ENCODE measurements around the gene LSP1.

Gene LSP1

DNA sequence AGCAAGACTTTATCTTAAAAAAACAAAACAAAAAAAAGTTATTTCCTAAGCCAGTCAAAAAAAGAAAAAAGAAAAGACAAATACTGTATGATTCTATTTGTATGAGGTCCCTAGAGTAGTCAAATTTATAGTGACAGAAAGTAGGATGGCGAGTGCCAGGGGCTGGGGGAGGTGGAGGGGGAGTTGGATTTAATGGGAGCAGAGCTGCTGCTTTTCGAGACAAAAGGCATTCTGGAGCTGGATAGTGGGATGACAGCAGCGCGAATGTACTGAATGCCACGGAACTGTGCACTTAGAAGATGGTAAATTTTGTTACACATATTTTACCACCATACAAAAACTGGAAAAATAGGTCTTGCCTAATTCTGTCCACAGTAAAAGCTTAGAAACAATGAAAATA is 35.9 kb upstream of the LSP1 start:
- no peak overlapping the region for H3K9ac ChIP-seq (ENCODE audit: low read length)
- H3K27me3 ChIP-seq (ENCODE audit: control insufficient read depth, insufficient read depth, low read length): no peaks in the 10 kb centered on the region
- H3K27ac ChIP-seq (ENCODE audit: low read length): no peak overlapping the region
- no peaks in the 10 kb centered on the region for H3K9me3 ChIP-seq (ENCODE audit: control insufficient read depth, low read depth, low read length)
- no peaks in the 10 kb centered on the region for H3K36me3 ChIP-seq (ENCODE audit: control insufficient read depth, low read depth, low read length)
- no peaks in the 10 kb centered on the region for H3K4me1 ChIP-seq (ENCODE audit: control insufficient read depth, low read depth, low read length)
- no peak overlapping the region for H3K4me3 ChIP-seq (ENCODE audit: low read length)

DNA sequence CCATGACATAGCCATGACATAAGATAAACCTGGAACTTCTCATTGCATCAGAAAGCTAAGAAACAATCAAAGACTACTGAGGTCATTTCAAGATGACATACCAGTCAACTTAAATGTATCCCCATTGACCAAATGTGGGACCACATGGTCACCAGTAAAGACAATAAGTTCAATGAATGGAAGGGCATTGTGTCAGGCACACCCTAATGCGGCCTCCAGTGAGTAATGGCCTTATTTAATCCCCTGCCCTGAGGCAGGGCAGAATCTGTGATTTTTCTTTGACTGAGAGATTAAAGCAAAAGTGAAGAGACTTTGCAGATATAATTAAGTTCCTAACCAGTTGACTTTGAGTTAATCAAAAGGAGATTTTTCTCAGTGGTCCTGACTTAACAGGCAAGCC is 35.4 kb upstream of the LSP1 start:
- no peak overlapping the region for H3K4me3 ChIP-seq (ENCODE audit: low read length)

GRCh38 chr11:1819074-1819473 is 33.8 kb upstream of the LSP1 start:
- no peak overlapping the region for H3K9ac ChIP-seq (ENCODE audit: low read length)
- H3K27ac ChIP-seq (ENCODE audit: low read length): no peak overlapping the region
- no peaks in the 10 kb centered on the region for H3K27me3 ChIP-seq (ENCODE audit: control insufficient read depth, insufficient read depth, low read length)
- H3K4me3 ChIP-seq (ENCODE audit: low read length): no peak overlapping the region
- H3K4me1 ChIP-seq (ENCODE audit: control insufficient read depth, low read depth, low read length): no peaks in the 10 kb centered on the region
- H3K36me3 ChIP-seq (ENCODE audit: control insufficient read depth, low read depth, low read length): no peaks in the 10 kb centered on the region
- no peaks in the 10 kb centered on the region for H3K9me3 ChIP-seq (ENCODE audit: control insufficient read depth, low read depth, low read length)

More for the DNA sequence above, 35.4 kb upstream of the LSP1 start:
- Histone ChIP-seq H3K4me1 (ENCODE audit: control insufficient read depth, low read depth, low read length) (no peaks in the 10 kb centered on the region), H3K36me3 (ENCODE audit: control insufficient read depth, low read depth, low read length) (no peaks in the 10 kb centered on the region), H3K9me3 (ENCODE audit: control insufficient read depth, low read depth, low read length) (no peaks in the 10 kb centered on the region), H3K27ac (ENCODE audit: low read length) (no peak overlapping the region), H3K9ac (ENCODE audit: low read length) (no peak overlapping the region), H3K27me3 (ENCODE audit: control insufficient read depth, insufficient read depth, low read length) (no peaks in the 10 kb centered on the region)

DNA sequence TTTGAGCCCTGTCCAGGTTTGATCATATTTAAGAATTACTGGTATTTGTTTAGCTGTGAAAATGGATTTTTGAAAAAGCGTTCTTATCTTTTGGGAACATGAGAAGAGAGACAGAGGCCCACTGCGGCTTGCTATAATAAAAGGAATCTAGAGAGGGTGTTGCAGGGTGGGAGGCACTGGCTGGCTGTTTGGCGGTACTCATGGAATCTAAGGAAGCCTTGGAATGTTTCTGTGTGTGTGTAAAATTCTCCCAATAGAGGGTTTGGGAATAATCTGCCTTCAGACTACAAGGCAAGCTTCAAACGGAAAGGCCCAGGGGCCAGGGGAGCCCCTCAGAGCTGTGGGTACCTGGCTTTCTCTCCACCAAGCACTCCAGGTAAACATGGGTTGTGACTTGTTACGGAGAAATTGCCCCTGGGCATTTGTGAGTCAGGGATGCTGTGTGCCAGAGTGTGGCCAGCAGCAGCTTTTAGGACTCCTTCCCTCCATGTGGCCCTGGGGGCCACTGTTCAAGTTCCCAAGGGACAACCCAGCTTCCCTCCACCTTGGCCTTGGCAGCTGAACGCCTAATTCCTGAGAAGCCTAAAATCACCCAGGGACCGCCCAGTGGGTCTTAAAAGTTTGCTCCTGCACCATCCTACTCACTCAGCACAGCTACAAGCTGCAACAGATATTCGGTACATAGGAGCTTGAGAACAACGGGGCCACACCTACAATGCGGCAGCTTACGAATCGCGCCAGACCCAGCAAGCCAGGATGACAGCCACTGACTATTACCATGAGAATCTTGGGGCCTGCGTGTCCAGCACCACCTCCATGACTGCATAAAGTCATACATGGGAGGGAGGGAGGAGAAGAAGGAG is 32.2 kb upstream of the LSP1 start:
- no peak overlapping the region for H3K4me3 ChIP-seq (ENCODE audit: low read length)
- no peak overlapping the region for H3K27ac ChIP-seq (ENCODE audit: low read length)
- no peaks in the 10 kb centered on the region for H3K9me3 ChIP-seq (ENCODE audit: control insufficient read depth, low read depth, low read length)
- H3K9ac ChIP-seq (ENCODE audit: low read length): no peak overlapping the region
- no peaks in the 10 kb centered on the region for H3K27me3 ChIP-seq (ENCODE audit: control insufficient read depth, insufficient read depth, low read length)
- no peaks in the 10 kb centered on the region for H3K4me1 ChIP-seq (ENCODE audit: control insufficient read depth, low read depth, low read length)
- H3K36me3 ChIP-seq (ENCODE audit: control insufficient read depth, low read depth, low read length): no peaks in the 10 kb centered on the region

- no peak overlapping the region for H3K4me3 ChIP-seq (ENCODE audit: low read length)
- no peaks in the 10 kb centered on the region for H3K4me1 ChIP-seq (ENCODE audit: control insufficient read depth, low read depth, low read length)
- H3K36me3 ChIP-seq (ENCODE audit: control insufficient read depth, low read depth, low read length): no peaks in the 10 kb centered on the region
- no peaks in the 10 kb centered on the region for H3K9me3 ChIP-seq (ENCODE audit: control insufficient read depth, low read depth, low read length)
- H3K27ac ChIP-seq (ENCODE audit: low read length): no peak overlapping the region
- no peak overlapping the region for H3K9ac ChIP-seq (ENCODE audit: low read length)
- H3K27me3 ChIP-seq (ENCODE audit: control insufficient read depth, insufficient read depth, low read length): no peaks in the 10 kb centered on the region
Measured at GRCh38 chr11:1821562-1821961, 31.3 kb upstream of the LSP1 start.

DNA sequence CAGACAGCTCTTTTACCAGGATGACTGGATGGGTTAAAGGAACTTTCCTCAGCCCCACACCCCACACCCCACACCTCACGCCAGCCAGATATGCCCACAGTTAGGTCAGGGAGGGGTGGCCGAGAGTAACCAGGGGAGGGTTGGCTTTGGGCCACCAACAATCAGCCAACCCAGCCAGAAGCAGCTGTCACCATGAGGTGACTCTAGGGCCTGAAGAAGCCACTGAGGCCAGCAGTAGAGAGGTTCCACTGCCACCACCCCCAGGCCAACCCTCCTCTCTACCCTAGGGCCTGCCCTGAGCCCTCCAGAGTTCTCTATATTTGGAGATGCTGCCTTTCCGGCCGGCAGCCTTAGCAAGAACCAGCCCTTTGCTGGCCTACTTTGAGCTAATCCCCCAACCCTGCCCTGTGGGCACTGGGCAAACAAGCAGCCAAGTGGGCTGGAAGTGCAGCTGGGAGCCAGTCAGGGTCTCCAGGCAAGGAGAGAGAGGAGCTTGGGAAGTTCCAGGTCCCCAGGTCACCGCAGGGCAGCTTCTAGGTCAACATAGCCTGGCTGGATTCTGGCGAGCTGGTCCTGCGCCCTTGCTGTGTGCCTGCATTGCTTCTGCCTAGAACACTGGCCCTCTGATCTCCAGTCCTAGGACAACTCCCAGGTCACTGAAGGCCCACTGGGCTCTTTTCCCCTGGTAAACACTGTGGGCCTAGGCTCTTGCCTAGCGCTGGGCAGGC is 30.1 kb upstream of the LSP1 start:
- Histone ChIP-seq H3K27me3 (ENCODE audit: control insufficient read depth, insufficient read depth, low read length) (no peaks in the 10 kb centered on the region), H3K9ac (ENCODE audit: low read length) (no peak overlapping the region), H3K27ac (ENCODE audit: low read length) (no peak overlapping the region), H3K4me3 (ENCODE audit: low read length) (no peak overlapping the region), H3K36me3 (ENCODE audit: control insufficient read depth, low read depth, low read length) (no peaks in the 10 kb centered on the region), H3K9me3 (ENCODE audit: control insufficient read depth, low read depth, low read length) (no peaks in the 10 kb centered on the region), H3K4me1 (ENCODE audit: control insufficient read depth, low read depth, low read length) (no peaks in the 10 kb centered on the region)

DNA sequence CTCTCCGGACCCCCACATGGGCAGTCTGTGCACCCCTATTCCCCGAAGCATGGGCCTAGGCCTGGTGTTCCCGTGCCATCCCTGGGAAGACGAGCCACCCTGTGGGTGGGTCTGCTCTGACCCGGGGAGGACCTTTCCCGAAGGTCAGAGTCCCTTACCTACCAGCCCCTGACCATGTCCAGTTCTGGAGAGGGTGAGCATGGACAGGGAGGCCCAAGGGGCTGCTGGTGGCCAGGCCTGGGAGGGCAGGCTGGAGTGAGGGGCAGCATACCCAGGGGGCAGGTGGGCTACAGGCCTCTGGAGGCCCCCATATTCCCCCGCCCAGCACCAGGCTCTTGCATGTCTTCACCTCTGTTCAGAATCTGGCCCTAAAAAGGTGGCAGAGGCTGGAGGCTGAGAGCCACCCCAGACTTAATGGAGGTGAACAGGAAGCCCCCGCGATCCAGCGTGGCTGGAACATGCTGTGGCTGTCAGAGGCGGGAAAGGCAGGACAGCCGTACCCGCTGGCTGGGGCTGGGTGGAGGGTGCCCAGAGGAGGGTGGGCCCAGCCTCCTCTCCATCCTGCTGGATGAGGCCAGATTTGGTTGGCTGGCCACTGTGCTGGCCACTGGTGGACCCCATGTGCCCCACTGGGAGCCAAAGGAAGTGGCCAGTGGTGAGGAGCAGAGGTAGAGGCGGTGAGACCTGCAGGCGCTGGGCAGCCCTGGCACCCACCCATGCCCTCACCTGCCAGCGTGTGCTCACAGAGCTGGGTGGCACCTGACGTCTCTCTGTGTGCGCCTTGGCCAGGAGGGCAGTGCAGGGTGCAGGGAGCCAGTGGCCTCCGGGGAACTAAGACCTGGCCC is 29.3 kb upstream of the LSP1 start:
- no peaks in the 10 kb centered on the region for H3K9me3 ChIP-seq (ENCODE audit: control insufficient read depth, low read depth, low read length)
- no peak overlapping the region for H3K27ac ChIP-seq (ENCODE audit: low read length)
- no peak overlapping the region for H3K4me3 ChIP-seq (ENCODE audit: low read length)
- no peaks in the 10 kb centered on the region for H3K27me3 ChIP-seq (ENCODE audit: control insufficient read depth, insufficient read depth, low read length)
- H3K9ac ChIP-seq (ENCODE audit: low read length): no peak overlapping the region
- H3K4me1 ChIP-seq (ENCODE audit: control insufficient read depth, low read depth, low read length): no peaks in the 10 kb centered on the region
- H3K36me3 ChIP-seq (ENCODE audit: control insufficient read depth, low read depth, low read length): no peaks in the 10 kb centered on the region

GRCh38 chr11:1824221-1825038 is 28.5 kb upstream of the LSP1 start:
- no peak overlapping the region for H3K4me3 ChIP-seq (ENCODE audit: low read length)
- H3K4me1 ChIP-seq (ENCODE audit: control insufficient read depth, low read depth, low read length): no peaks in the 10 kb centered on the region
- no peaks in the 10 kb centered on the region for H3K27me3 ChIP-seq (ENCODE audit: control insufficient read depth, insufficient read depth, low read length)

DNA sequence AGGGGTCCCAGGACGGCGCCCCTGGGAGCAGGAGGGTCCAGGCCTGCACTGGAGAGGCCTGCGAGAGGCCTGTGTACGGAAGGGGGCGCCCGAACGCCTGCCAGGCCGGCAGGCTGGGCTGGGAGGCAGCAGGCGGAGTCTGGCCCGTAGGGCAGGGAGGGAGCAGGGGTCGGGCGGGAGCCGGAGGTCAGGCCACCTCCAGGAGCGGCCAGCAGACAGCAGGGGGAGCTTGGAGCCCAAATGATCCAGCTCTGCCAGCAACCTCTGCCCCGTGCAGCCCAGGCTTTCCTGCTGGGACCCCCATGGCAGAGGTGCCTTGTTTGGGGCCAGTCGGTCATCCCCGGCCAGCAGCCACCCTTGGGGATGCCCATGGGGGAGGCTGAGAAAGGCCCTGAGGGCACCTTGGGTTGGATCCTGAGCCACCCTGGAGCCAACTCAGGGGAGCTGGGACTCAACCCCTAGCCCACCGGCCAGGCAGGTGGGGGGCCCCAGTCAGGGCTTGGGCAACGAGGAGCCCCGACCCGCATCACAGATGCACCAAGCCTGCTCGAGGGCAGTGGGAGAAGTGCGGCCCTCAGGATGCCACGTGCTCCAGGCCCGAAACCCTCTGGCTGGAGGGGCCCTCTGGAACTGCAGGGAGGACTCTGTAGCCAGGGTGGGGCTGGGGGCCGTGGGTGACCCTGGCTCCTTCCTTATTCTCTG is 27.7 kb upstream of the LSP1 start:
- Histone ChIP-seq H3K9me3 (ENCODE audit: control insufficient read depth, low read depth, low read length) (no peaks in the 10 kb centered on the region), H3K27me3 (ENCODE audit: control insufficient read depth, insufficient read depth, low read length) (no peaks in the 10 kb centered on the region), H3K36me3 (ENCODE audit: control insufficient read depth, low read depth, low read length) (no peaks in the 10 kb centered on the region), H3K27ac (ENCODE audit: low read length) (no peak overlapping the region), H3K9ac (ENCODE audit: low read length) (no peak overlapping the region), H3K4me3 (ENCODE audit: low read length) (no peak overlapping the region), H3K4me1 (ENCODE audit: control insufficient read depth, low read depth, low read length) (no peaks in the 10 kb centered on the region)

More at GRCh38 chr11:1824221-1825038, 28.5 kb upstream of the LSP1 start:
- Histone ChIP-seq H3K36me3 (ENCODE audit: control insufficient read depth, low read depth, low read length) (no peaks in the 10 kb centered on the region), H3K27ac (ENCODE audit: low read length) (no peak overlapping the region), H3K9ac (ENCODE audit: low read length) (no peak overlapping the region), H3K9me3 (ENCODE audit: control insufficient read depth, low read depth, low read length) (no peaks in the 10 kb centered on the region)

DNA sequence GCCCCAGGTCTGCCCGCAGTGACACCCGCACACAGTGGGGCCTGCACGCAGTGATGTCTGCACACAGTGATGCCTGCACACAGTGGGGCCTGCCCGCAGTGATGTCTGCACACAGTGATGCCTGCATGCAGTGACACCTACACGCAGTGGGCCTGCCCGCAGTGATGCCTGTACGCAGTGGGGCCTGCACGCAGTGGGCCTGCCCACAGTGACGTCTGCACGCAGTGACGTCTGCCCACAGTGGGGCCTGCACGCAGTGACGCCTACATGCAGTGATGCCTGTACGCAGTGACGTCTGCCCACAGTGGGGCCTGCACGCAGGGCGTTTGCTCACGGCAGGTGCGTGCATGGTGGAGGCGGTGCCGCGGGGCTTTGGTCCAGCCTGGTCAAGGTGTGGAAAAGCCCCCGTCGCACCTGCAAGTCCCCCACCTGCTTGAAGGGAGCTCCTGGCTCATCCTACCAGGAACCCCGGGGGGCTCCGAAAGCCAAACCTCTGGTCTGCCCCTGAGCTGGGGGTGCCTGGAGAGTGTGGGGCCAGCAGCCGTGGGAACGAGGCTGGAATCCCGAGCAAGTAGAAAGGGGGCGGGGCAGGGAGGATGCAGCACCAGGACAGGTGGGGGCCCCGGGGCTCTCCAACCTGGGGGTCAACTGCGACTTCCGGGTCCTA is 27.0 kb upstream of the LSP1 start:
- no peaks in the 10 kb centered on the region for H3K36me3 ChIP-seq (ENCODE audit: control insufficient read depth, low read depth, low read length)
- H3K4me3 ChIP-seq (ENCODE audit: low read length): no peak overlapping the region
- H3K27ac ChIP-seq (ENCODE audit: low read length): no peak overlapping the region
- no peaks in the 10 kb centered on the region for H3K27me3 ChIP-seq (ENCODE audit: control insufficient read depth, insufficient read depth, low read length)
- H3K9ac ChIP-seq (ENCODE audit: low read length): no peak overlapping the region
- H3K9me3 ChIP-seq (ENCODE audit: control insufficient read depth, low read depth, low read length): no peaks in the 10 kb centered on the region
- H3K4me1 ChIP-seq (ENCODE audit: control insufficient read depth, low read depth, low read length): no peaks in the 10 kb centered on the region

Measured in iPS-18a (cell line).